Neural progenitor cell (in vitro differentiated cells): ENCODE data around the gene HSBP1L1.

Source experiments
- CTCF ChIP-seq: fragments of 200-600 bp; sonication (generic); IDR thresholded peaks from 2 replicates; pipeline ENCODE4 v1.5.1; 2017; ENCODE audit warnings: antibody characterized with exemption, mild to moderate bottlenecking
- EZH2 ChIP-seq: fragments of 200-600 bp; sonication (generic); IDR thresholded peaks from 2 replicates; pipeline ENCODE4 v1.6.1; 2017; ENCODE audit warnings: antibody characterized with exemption, mild to moderate bottlenecking, moderate library complexity
- EZH2phosphoT487 ChIP-seq: fragments of 200-600 bp; sonication (generic); IDR thresholded peaks from 2 replicates; pipeline ENCODE4 v1.6.1; 2017; ENCODE audit warnings: antibody characterized with exemption

GRCh38 chr18:79947881-79948610 is 16.4 kb upstream of the HSBP1L1 start:
- TF ChIP-seq CTCF = no peak
- TF ChIP-seq EZH2phosphoT487 = no peak
- no peak for TF ChIP-seq EZH2
